Suppressor macrophage treated with lipopolysaccharide for 4 hours (primary cell): ENCODE data around the gene TPP1.

Experiments
- DNase-seq: peaks from one replicate; pipeline ENCODE4 v3.0.0-alpha.2; 2020

Gene TPP1

DNA sequence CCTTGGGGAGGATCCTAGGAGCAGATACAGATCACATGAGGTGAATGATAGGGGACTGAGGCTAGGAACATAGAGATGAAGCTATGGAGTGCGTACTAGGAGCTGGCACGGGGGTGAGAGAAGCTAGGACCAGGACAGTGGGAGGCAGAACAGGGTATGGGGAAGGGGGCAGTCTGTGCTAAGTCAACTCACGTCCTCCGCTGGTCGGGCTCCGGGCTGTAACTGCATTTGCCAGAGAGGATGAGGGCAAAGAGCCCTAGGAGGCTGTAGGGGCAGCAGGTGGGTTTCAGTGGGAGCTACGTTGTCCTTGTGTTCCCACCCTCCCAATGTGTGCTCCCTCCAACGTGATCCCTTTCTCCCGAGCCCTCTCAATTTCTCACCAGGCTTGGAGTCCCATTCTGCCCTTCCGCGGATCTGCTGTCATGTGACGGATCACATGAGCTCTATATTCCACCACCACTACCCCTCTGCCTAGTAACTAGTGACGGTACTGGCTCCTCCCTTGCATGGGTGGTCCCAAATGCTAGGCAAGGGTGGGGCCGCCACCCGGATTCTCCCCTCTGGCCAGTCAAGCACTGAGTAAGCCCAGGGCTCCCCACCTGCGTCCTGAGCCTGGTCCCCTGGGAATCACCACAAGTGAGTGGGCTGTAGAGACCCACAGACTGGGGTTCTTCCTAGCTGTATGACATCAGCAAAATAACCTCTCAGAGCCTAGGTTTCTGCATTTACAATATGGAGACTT, at the start of gene TPP1:
Gene TPP1 (minus strand): TSS at position 419 of the 742 bp plus-strand sequence. CDS start 22 bp downstream, at position 397.
- DNase-seq: peak; percentile 96

DNA sequence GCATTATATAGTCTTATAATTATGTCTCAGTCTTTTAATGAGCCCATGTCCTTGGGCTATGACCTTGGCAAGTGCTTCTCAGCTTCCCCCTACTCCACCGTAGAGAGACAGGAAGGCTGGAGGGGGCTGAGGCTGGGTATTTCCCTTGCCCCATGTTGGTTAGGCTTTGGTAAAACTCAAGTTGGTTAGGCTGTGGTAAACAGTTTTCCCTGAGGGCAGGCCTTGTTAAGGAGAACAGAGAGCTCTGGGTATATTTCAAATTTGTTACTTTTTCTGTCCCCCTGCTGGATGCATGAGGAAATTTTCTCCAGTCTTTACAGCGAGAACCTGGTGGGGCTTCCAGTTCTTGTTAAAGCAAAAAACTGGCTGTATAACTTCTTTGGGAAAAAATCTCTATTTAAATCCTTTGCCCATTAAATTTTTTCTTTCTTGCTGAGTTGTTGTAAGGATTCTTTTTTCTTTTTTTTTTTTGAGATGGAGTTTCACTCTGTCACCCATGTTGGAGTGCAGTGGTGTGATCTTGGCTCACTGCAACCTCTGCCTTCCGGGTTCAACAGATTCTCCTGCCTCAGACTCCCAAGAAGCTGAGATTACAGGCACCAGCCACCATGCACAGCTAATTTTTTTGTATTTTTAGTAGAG, 48.6 kb upstream of the TPP1 start:
- peak; percentile 53 for DNase-seq

GRCh38 chr11:6666302-6667183, 47.3 kb upstream of the TPP1 start:
- no peak for DNase-seq

DNA sequence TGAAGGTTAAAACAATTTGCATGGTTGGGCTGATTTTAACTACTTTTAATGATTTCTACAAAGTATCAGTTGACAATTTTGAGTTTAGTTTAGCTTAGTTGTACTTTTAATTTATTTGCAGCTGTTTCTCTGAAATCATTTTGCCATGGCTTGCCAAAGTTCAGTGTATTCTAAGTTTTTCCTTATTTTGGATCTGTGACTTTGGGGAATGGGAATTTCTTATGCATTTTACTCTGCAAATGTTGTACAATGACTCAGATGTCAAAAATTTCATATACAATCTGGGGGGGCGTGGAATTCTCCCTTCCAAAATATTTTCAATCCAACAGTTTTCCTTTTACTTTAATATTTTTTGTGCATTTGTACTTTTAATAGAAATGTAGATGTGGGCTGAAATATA, 45.3 kb upstream of the TPP1 start:
- DNase-seq: no peak

DNA sequence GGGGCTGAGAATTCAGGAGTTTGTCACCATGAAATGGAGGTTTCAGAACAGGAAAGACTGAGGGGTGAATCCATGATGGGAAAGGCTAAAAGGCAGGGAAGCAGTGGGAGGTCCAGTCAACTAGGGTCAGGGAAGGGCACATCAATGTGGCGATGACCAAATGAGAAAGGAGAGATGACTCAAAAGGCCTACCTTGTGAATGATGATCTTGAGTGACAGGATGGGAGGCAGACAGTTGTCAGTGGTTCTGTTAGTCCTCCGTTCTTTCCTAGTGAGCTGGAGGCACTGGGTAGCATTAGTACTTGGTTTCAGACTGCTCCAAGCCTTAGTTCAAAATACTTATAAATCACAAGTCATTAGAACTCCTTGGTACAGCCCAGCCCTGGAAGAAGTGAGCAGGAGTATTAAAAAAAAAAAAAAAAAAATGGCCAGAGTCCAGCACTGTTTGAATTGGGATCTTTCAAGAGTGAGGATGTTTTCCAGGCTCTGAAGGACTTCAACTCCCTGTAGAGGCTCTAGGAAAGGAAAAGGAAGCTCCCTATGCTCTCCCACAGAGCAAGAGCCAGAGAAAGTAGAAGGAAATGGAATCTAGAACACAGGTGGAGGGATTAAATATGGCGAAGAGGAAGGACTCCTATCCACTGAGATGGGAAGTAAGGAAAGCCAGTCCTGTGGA, 44.7 kb upstream of the TPP1 start:
- DNase-seq: no peak

DNA sequence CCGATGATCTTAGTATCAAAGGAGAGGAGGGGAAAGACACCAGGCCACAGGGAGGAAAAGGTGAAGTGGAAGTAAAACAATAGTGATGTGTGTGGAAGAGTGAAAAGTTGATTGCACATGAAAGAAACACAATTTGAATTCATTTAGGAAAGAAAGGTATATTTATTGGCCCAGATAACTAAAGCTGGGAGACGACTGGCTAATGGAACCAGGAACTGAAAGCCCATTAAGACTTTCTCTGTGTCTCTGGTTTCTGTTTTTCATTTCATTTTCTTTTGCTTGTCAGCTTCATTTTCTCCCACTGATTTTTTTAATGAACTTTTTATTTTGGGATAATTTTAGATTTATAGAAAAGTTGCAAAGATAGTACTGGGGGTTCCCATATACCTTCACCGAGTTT, 41.5 kb upstream of the TPP1 start:
- no peak for DNase-seq

GRCh38 chr11:6658647-6659046, 39.4 kb upstream of the TPP1 start:
- DNase-seq: no peak

DNA sequence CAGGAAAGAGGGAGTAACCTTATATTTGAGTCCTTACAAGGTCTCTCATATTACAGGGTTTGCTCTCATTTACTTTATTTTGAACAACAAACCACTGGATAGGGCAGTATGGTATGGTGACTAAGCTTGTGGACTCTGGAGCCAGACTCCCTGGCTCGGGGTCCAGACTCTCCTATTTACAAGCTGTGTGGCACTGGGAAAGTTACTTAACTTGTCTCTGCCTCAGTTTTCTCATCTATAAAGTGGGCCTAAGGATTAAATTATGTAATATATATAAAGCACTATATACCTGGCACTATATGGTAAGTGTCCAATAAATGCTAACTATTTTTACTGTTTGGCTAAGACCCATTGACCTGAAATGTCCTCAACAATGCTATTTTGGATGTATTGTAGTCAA, 38.1 kb upstream of the TPP1 start:
- DNase-seq: no peak

GRCh38 chr11:6656936-6657335, 37.7 kb upstream of the TPP1 start:
- no peak for DNase-seq

DNA sequence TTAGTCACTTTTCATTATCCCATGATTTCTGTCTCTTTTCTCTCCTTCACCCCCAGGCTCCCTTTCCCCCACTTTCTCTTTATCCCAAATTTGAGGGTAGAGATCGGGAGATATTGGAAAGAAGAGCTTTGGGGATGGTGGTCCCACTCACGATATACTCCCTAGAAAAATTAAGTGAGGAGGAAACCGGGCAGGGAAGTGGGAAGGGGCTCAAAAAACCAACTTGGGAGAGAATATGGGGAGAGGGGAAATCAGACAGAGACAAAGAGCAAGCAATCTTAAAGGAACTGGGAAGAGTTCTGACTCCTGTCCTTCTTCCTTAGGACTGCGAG, 37.3 kb upstream of the TPP1 start:
- DNase-seq: no peak

- no peak for DNase-seq
These were observed 36.8 kb upstream of the TPP1 start, which contains the start of gene DCHS1 for GRCh38 chr11:6655790-6656583. Gene DCHS1 (minus strand): TSS chr11:6655809. CDS start chr11:6641613, 14,196 bp downstream.

DNA sequence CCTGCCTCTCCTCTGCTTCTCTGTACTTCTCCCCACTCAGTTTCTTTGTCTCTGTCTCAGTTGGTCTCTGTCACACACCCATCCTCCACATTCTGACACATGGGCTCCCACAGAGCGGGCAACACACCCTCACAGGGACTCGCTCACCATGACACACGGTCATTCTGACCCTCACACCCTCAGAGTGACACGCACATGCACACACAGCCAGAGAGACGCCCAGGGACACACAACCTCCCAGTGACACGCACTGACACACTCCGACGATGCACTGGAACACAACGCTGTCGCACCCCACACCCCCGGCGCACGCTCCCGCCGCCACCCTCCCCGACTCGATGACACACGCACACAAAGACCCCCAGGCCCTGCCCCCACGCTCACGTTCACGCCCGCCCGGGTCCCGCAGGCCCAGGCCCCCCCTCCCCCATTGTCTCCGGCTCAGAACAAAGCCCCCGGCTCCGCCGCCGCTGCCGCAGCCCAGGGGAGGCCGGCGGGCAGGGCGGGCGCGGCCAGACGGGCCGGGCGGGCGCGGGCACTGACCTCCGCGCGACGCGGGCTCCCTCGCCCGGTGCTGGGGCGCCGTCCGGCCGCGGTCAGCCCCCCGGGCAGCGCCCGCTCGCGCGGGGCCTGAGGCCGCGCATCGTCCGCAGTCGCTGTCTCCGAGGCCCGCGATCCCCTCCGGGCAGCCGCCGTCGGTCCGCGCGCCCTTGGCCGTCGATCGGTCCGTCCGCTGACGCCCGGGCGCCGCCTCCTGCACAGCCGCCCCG, 36.0 kb upstream of the TPP1 start:
- no peak for DNase-seq

GRCh38 chr11:6654281-6655019, 35.2 kb upstream of the TPP1 start:
- no peak for DNase-seq

DNA sequence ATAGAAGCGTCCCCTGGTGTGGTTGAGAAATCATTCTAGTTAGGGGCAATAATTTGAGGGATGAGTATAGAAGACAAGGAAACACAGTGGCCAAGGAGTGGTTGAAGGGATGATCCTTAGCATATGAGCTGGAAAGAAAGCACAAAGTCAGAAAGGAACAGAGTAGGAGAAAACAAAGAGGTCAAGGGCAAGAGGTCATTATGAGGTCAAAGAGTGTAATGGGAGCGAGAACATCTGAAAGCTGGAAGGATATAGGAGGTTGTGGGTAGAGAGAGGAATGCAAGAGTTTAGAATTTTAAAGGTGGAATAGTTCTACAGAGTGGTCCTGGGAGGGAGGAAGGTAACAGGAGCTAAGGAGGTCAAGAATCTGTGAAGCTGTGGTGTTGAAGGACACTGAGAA, 34.4 kb upstream of the TPP1 start:
- no peak for DNase-seq

- no peak for DNase-seq
These were observed 33.9 kb upstream of the TPP1 start for GRCh38 chr11:6653097-6653496.

- DNase-seq: no peak
These were observed 33.0 kb upstream of the TPP1 start for GRCh38 chr11:6652182-6652581.

DNA sequence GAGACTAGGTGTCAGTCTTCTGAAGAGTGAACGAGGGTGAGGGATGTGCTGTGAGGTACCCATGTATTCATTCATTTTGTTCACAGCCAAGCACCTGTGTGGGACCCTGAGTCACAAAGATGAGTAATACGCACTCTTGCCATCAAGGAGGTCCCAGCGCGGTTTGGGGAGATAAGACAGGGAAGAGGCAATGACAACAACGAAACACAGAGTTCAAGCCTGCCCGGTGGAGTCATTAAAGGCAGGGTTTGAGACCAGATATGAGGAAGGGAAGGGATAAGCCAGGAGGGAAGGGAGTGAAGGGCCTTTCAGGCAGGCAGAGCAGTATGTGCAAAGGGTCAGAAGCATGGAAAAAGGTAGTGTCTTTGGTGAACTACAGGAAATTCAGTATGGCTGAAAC, 31.8 kb upstream of the TPP1 start:
- no peak for DNase-seq

- no peak for DNase-seq
These were observed 30.9 kb upstream of the TPP1 start for GRCh38 chr11:6650104-6650503.

DNA sequence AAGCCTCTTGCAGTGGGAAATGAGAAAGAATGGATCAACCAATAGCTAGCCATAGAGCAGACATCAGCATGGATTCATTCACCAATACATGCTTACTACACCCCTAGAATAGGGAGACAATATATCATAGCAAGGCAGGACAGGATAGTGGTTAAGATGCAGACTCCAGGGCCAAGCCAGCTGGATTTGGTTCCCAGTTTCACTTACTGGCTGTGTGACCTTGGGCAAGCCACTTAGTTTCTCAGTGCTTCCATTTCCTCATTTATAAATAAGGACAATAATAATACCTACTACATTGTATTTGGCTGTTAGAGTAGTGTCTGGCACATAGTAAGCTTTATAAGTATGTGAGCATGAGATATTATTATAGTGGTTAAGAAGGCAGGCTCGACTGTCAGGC, 29.3 kb upstream of the TPP1 start:
- DNase-seq: peak; percentile 74

DNA sequence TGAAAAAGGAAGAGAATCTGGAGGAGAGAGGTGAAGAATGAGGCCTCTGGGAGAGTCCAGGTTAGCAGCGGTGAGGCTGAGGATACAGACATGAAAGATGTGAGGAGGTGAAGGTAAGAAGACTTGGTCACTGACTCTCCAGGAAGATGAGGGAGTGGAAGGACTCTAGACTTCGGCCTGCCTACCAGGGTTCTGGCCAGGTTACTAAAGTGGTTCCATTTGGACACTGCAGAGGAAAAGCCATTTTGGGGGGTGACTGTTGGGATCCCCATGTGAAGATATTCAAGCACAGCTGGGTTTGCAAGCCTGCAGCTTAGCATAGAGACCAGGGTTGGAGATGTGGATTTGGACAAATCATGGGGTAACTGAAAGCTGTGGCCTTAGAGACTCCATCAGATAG, 28.6 kb upstream of the TPP1 start:
- no peak for DNase-seq
